K562 (cell line): ENCODE measurements around the gene FILIP1L.

ENCODE experiments used
- HDGF ChIP-seq: fragments of 450-650 bp; IDR thresholded peaks from 2 replicates; pipeline ENCODE4 v1.6.1; 2016
- HMGXB4 ChIP-seq: sonication (generic); formaldehyde crosslinking; IDR thresholded peaks from 2 replicates; pipeline ENCODE4 v1.8.1; 2023; ENCODE audit warnings: mild to moderate bottlenecking, missing genetic modification reagents
- MXI1 ChIP-seq: IDR thresholded peaks from 2 replicates; pipeline ENCODE4 v1.6.1; 2011; ENCODE audit warnings: low read depth, mild to moderate bottlenecking, improper control_type of control experiment, low read length
- POLR2A ChIP-seq: fragments of 450-650 bp; conservative IDR thresholded peaks from 2 replicates; pipeline ENCODE4 v1.6.1; 2016
- SRSF3 ChIP-seq: fragments of 200-400 bp; formaldehyde crosslinking; IDR thresholded peaks from 2 replicates; pipeline ENCODE4 v1.6.1; 2016; ENCODE audit warnings: mild to moderate bottlenecking, low read length, moderate library complexity; ENCODE audit not compliant: insufficient read depth
- TAF9B ChIP-seq: fragments of 450-650 bp; IDR thresholded peaks from 2 replicates; pipeline ENCODE4 v1.6.1; 2018; ENCODE audit warnings: mild to moderate bottlenecking; ENCODE audit not compliant: partially characterized antibody
- THRA ChIP-seq: fragments of 450-650 bp; IDR thresholded peaks from 2 replicates; pipeline ENCODE4 v1.6.1; 2017; ENCODE audit warnings: mild to moderate bottlenecking, moderate library complexity
- ZBTB17 ChIP-seq: fragments of 450-650 bp; formaldehyde crosslinking; IDR thresholded peaks from 2 replicates; pipeline ENCODE4 v1.4.0; 2020; ENCODE audit warnings: mild to moderate bottlenecking
- ZBTB40 ChIP-seq, 2 experiments: fragments of 450-650 bp in 1 of 2; sonication (generic) in 1 of 2; formaldehyde crosslinking in 1 of 2; IDR thresholded peaks; 2 replicates each; pipeline versions ENCODE4 v1.7.1 to v1.9.0; 2016 to 2022; ENCODE audit warnings: inconsistent platforms in 1 of 2, mild to moderate bottlenecking in 1 of 2, missing genetic modification reagents in 1 of 2
- ZNF232 ChIP-seq: sonication (generic); formaldehyde crosslinking; IDR thresholded peaks from 2 replicates; pipeline ENCODE4 v1.8.0; 2022; ENCODE audit warnings: mild to moderate bottlenecking, missing genetic modification reagents
- ZNF3 ChIP-seq: fragments of 250-450 bp; sonication (Bioruptor Pico); IDR thresholded peaks from 2 replicates; pipeline ENCODE4 v1.5.0; 2021; ENCODE audit warnings: mild to moderate bottlenecking, moderate library complexity
- ZNF512 ChIP-seq: IDR thresholded peaks from 2 replicates; pipeline ENCODE4 v1.6.1; 2016; ENCODE audit warnings: missing genetic modification characterization, missing compliant biosample characterization

GRCh38 chr3:99974989-99975388 is 139.3 kb downstream of the FILIP1L start:
- TF ChIP-seq MXI1 = no peak
- TF ChIP-seq THRA = no peak
- no peak for TF ChIP-seq ZNF3 (CRISPR knock-in tag)
- no peak for TF ChIP-seq TAF9B
- TF ChIP-seq ZNF232 (CRISPR knock-in tag) = no peak
- TF ChIP-seq HMGXB4 (CRISPR knock-in tag) = no peak
- TF ChIP-seq ZBTB17 = no peak
- no peak for TF ChIP-seq SRSF3
- TF ChIP-seq ZNF512 = no peak
- no peak for TF ChIP-seq ZBTB40 (IDR thresholded peaks at IDR 0.05)
- TF ChIP-seq ZBTB40 (CRISPR knock-in tag; IDR thresholded peaks at IDR 0.05) = no peak
- no peak for TF ChIP-seq POLR2A
- TF ChIP-seq HDGF = no peak
